CD4-positive, alpha-beta T cell (primary cell): ENCODE results near the gene TAC4. TPM values are rescaled to one million over a fixed set of nuclear protein-coding genes. Genes with fewer than 3 reads are reported as not detected.

Experiments used
- ATAC-seq: fragments of 200-7000 bp; cut with Tn5 transposase; one replicate; pipeline ENCODE4 v1.10.0; 2022; ENCODE audit warnings: mild to moderate bottlenecking; ENCODE audit not compliant: poor library complexity
- CTCF ChIA-PET: fragments of 350-600 bp; sonication (Branson Sonifier 250); formaldehyde crosslinking; loops from one replicate; lab custom pipeline; 2021; ENCODE audit warnings: antibody characterized with exemption, inconsistent platforms; lab: Charles Lee
- POLR2A ChIA-PET: fragments of 350-600 bp; sonication (Branson Sonifier 250); formaldehyde crosslinking; loops from one replicate; lab custom pipeline; 2021; ENCODE audit warnings: antibody characterized with exemption, inconsistent platforms; lab: Charles Lee
- DNase-seq, 14 experiments: peaks; one replicate each; pipeline ENCODE4 v3.0.0-alpha.2; 2013 to 2020; ENCODE audit warnings: mixed read lengths in 2 of 14
- H3K27ac ChIP-seq, 2 donors: one replicate each; pipeline versions ENCODE4 v1.5.1 to v1.7.0; 2013; ENCODE audit warnings: low read length in 2 of 2, low read depth in 1 of 2, mild to moderate bottlenecking in 1 of 2
- H3K27me3 ChIP-seq, 2 experiments: 1 replicate in 1 of 2; 2 replicates in 1 of 2; pipeline versions ENCODE4 v1.6.1 to v1.7.0; 2013; ENCODE audit warnings: low read length in 2 of 2, control low read depth in 1 of 2, mild to moderate bottlenecking in 1 of 2, moderate library complexity in 1 of 2; ENCODE audit not compliant: insufficient read depth in 2 of 2, control insufficient read depth in 1 of 2
- H3K36me3 ChIP-seq: one replicate; pipeline ENCODE4 v1.6.1; 2013; ENCODE audit warnings: low read length, control low read depth; ENCODE audit not compliant: insufficient read depth
- H3K4me1 ChIP-seq: one replicate; pipeline ENCODE4 v1.6.1; 2013; ENCODE audit warnings: low read length, control low read depth; ENCODE audit not compliant: insufficient read depth
- H3K4me3 ChIP-seq: one replicate; pipeline ENCODE4 v1.5.1; 2013; ENCODE audit warnings: mild to moderate bottlenecking, low read length, moderate library complexity
- H3K9me3 ChIP-seq, 2 experiments: 1 replicate in 1 of 2; 2 replicates in 1 of 2; pipeline versions ENCODE4 v1.6.1 to v1.7.0; 2013; ENCODE audit warnings: low read length in 2 of 2, mild to moderate bottlenecking in 2 of 2, control low read depth in 1 of 2, moderate library complexity in 1 of 2; ENCODE audit not compliant: control insufficient read depth in 1 of 2, insufficient read depth in 1 of 2
- H3K27ac Mint-ChIP-seq: one replicate; pipeline ENCODE4 v1.8.0; 2020; ENCODE audit warnings: mixed read lengths
- H3K27me3 Mint-ChIP-seq: one replicate; pipeline ENCODE4 v1.8.0; 2021; ENCODE audit warnings: mixed read lengths
- H3K36me3 Mint-ChIP-seq: one replicate; pipeline ENCODE4 v1.8.0; 2021; ENCODE audit warnings: low read depth, mixed read lengths
- H3K4me1 Mint-ChIP-seq: one replicate; pipeline ENCODE4 v1.8.0; 2021; ENCODE audit warnings: low read depth, mixed read lengths
- H3K4me3 Mint-ChIP-seq: one replicate; pipeline ENCODE4 v1.8.0; 2020; ENCODE audit warnings: mild to moderate bottlenecking, mixed read lengths
- H3K9me3 Mint-ChIP-seq: one replicate; pipeline ENCODE4 v1.8.0; 2020; ENCODE audit warnings: mixed read lengths
- CTCF ChIP-seq: fragments of 200-600 bp; IDR thresholded peaks from one replicate; pipeline ENCODE4 v1.8.0; 2022; ENCODE audit warnings: antibody characterized with exemption, mild to moderate bottlenecking
- intact Hi-C, 2 experiments: fragments of 100-400 bp; cut with DNase I in 1 of 2; cut with micrococcal nuclease in 1 of 2; formaldehyde crosslinking; loops; one replicate each; pipeline versions ENCODE4 v1.15.1 to v1.9.0; 2023 to 2025; cut with DNase I, micrococcal nuclease
- total RNA-seq, 174 experiments: library from RNA in 2 of 174; stranded (reverse) in 2 of 174; gene quantifications; one replicate each; pipeline ENCODE4 v1.2.3 and lab custom pipeline; 2021 to 2026

Gene TAC4
- total RNA-seq, 2 experiments from 2014 or later, result not detected

- intact Hi-C loops, result no loop called here
- TF ChIP-seq CTCF, result no peak
- Mint-ChIP-seq H3K9me3 (no peaks in the 10 kb centered on the region), H3K27me3 (peaks cover 91% of the 10 kb centered on the region), H3K36me3 (no peaks in the 10 kb centered on the region), H3K4me1 (no peaks in the 10 kb centered on the region), H3K27ac (no peak overlapping the region), H3K4me3 (no peak overlapping the region)
- ChIA-PET CTCF (no interaction called here), POLR2A (no interaction called here)
- Histone ChIP-seq H3K27me3 (peaks cover 32 to 77% of the 10 kb centered on the region in 2 experiments), H3K9me3 (peaks cover 0 to 5% of the 10 kb centered on the region in 2 experiments), H3K4me3 (no peak overlapping the region), H3K27ac (no peak overlapping the region), H3K4me1 (no peaks in the 10 kb centered on the region), H3K36me3 (no peaks in the 10 kb centered on the region)
- ATAC-seq, result no peak
- DNase-seq, result no peak
Measured at GRCh38 chr17:49895812-49896211, 47.9 kb upstream of the TAC4 start.

- no peak overlapping the region for H3K4me3 Mint-ChIP-seq
- Histone ChIP-seq H3K9me3 (peaks cover 0 to 7% of the 10 kb centered on the region in 2 experiments), H3K27me3 (peaks cover 38 to 77% of the 10 kb centered on the region in 2 experiments), H3K4me1 (no peaks in the 10 kb centered on the region), H3K36me3 (no peaks in the 10 kb centered on the region), H3K4me3 (no peak overlapping the region), H3K27ac (no peak overlapping the region)
- intact Hi-C loops, result no loop called here
- H3K4me1 Mint-ChIP-seq, result no peaks in the 10 kb centered on the region
- peaks cover 89% of the 10 kb centered on the region for H3K27me3 Mint-ChIP-seq
- no peaks in the 10 kb centered on the region for H3K36me3 Mint-ChIP-seq
- no peak for DNase-seq
- ChIA-PET POLR2A (no interaction called here), CTCF (no interaction called here)
- H3K9me3 Mint-ChIP-seq, result no peaks in the 10 kb centered on the region
- no peak for TF ChIP-seq CTCF
- no peak overlapping the region for H3K27ac Mint-ChIP-seq
- no peak for ATAC-seq
Measured at GRCh38 chr17:49894761-49895160, 46.9 kb upstream of the TAC4 start.

DNA sequence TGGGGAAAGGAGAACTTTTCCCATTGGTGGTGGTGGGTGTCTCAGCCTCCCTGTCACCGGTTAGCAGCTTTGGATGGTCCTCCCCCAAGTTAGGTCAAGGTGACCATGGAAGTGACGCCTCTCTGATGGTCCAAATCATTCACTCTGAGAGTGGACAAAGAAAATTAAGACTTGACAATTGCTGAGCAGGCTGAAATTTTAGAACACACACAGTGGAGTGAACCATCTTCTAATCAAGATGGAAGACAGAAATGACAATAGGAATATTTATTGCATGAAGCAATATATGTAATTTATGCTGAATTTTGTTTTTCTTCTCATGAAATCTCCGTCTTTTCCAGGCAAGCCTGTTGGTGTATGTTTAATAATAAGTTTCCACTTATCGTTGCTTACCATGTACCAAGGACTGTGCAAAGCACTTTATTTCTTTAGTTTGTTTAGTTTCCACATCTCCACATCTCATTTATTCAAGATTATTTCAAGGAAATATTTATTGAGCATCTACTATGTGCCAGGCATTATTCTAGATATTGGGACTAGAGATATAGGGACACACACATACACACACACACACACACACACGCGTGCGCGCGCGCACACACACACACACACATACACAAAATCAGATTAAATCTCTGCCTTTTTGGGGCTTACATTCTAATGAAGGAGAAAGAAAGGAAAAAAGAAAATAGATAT lies 44.0 kb upstream of the TAC4 start:
- H3K27me3 Mint-ChIP-seq, result peaks cover 90% of the 10 kb centered on the region
- Histone ChIP-seq H3K27ac (no peak overlapping the region), H3K4me1 (no peaks in the 10 kb centered on the region), H3K9me3 (peaks cover 0 to 11% of the 10 kb centered on the region in 2 experiments), H3K27me3 (peaks cover 43 to 58% of the 10 kb centered on the region in 2 experiments), H3K4me3 (no peak overlapping the region), H3K36me3 (no peaks in the 10 kb centered on the region)
- intact Hi-C loops, result no loop called here
- no peak overlapping the region for H3K27ac Mint-ChIP-seq
- no peak for TF ChIP-seq CTCF
- no peaks in the 10 kb centered on the region for H3K4me1 Mint-ChIP-seq
- DNase-seq (no peak), ATAC-seq (no peak)
- H3K9me3 Mint-ChIP-seq, result no peaks in the 10 kb centered on the region
- no peaks in the 10 kb centered on the region for H3K36me3 Mint-ChIP-seq
- no peak overlapping the region for H3K4me3 Mint-ChIP-seq
- ChIA-PET CTCF (no interaction called here), POLR2A (no interaction called here)
